GM23248 (cell line): ENCODE measurements around the gene FAM110D. TPM values are rescaled to one million over a fixed set of nuclear protein-coding genes. Genes with fewer than 3 reads are reported as not detected.

Experiments used
- DNase-seq: peaks from one replicate; pipeline ENCODE4 v3.0.0-alpha.2; 2015
- H2AFZ ChIP-seq: fragments of 200-600 bp; sonication (generic); 2 replicates; pipeline ENCODE4 v1.6.1; 2016; ENCODE audit warnings: antibody characterized with exemption
- H3F3A ChIP-seq: fragments of 200-600 bp; sonication (generic); 2 replicates; pipeline ENCODE4 v1.6.1; 2016; ENCODE audit warnings: mild to moderate bottlenecking, antibody characterized with exemption, mixed run types; ENCODE audit not compliant: insufficient read depth
- H3K27ac ChIP-seq: fragments of 200-600 bp; sonication (generic); 2 replicates; pipeline ENCODE4 v1.5.1; 2016; ENCODE audit warnings: mild to moderate bottlenecking
- H3K27me3 ChIP-seq: fragments of 200-600 bp; sonication (generic); replicated peaks from 2 replicates; pipeline ENCODE4 v1.6.1; 2016; ENCODE audit warnings: mild to moderate bottlenecking; ENCODE audit not compliant: insufficient read depth
- H3K36me3 ChIP-seq: fragments of 200-600 bp; sonication (generic); 2 replicates; pipeline ENCODE4 v1.6.1; 2016; ENCODE audit warnings: low read depth, mild to moderate bottlenecking
- H3K4me1 ChIP-seq: fragments of 200-600 bp; sonication (generic); 2 replicates; pipeline ENCODE4 v1.6.1; 2016; ENCODE audit warnings: mild to moderate bottlenecking; ENCODE audit not compliant: insufficient read depth
- H3K4me2 ChIP-seq: fragments of 200-600 bp; sonication (generic); one replicate; pipeline ENCODE4 v1.6.1; 2016; ENCODE audit warnings: mild to moderate bottlenecking; ENCODE audit not compliant: unreplicated experiment
- H3K4me3 ChIP-seq: fragments of 200-600 bp; sonication (generic); 2 replicates; pipeline ENCODE4 v1.5.1; 2016; ENCODE audit warnings: mild to moderate bottlenecking
- H3K79me2 ChIP-seq: fragments of 200-600 bp; sonication (generic); 2 replicates; pipeline ENCODE4 v1.6.1; 2016; ENCODE audit warnings: mild to moderate bottlenecking; ENCODE audit not compliant: insufficient read depth
- H3K9ac ChIP-seq: fragments of 200-600 bp; sonication (generic); 2 replicates; pipeline ENCODE4 v1.6.1; 2016; ENCODE audit warnings: mild to moderate bottlenecking
- H3K9me2 ChIP-seq: fragments of 200-600 bp; sonication (generic); 2 replicates; pipeline ENCODE4 v1.6.1; 2016; ENCODE audit warnings: mixed run types, mild to moderate bottlenecking, moderate library complexity; ENCODE audit not compliant: insufficient read depth
- H3K9me3 ChIP-seq: fragments of 200-600 bp; sonication (generic); one replicate; pipeline ENCODE4 v1.6.1; 2017; ENCODE audit warnings: low read depth
- H4K20me1 ChIP-seq: fragments of 200-600 bp; sonication (generic); 2 replicates; pipeline ENCODE4 v1.6.0; 2016; ENCODE audit not compliant: insufficient read depth
- EZH2 ChIP-seq: fragments of 200-600 bp; sonication (generic); IDR thresholded peaks from 2 replicates; pipeline ENCODE4 v1.6.1; 2018; ENCODE audit warnings: antibody characterized with exemption, mild to moderate bottlenecking; ENCODE audit not compliant: insufficient read depth, poor library complexity, severe bottlenecking
- EZH2phosphoT487 ChIP-seq: fragments of 200-600 bp; sonication (generic); IDR thresholded peaks from 2 replicates; pipeline ENCODE4 v1.6.1; 2018; ENCODE audit warnings: antibody characterized with exemption, moderate library complexity, mild to moderate bottlenecking, low read depth; ENCODE audit not compliant: insufficient read depth
- whole genome bisulfite sequencing, 2 experiments: methylation state at CpG; one replicate each; pipeline ENCODE4 v1.1.6; 2015 to 2017; ENCODE audit warnings: low lambda C conversion rate in 2 of 2, low coverage in 1 of 2; ENCODE audit errors: missing lambda C conversion rate in 2 of 2; 5-methylcytosine and 5-hydroxymethylcytosine counted together
- in situ Hi-C: fragments of 300-500 bp; cut with MboI; formaldehyde crosslinking; loops from 2 replicates; pipeline ENCODE4 v1.15.0; 2020
- polyA plus RNA-seq: library from polyadenylated mRNA; unstranded; fragments of >200 nt; fragmentation: Nextera tagmentation; extraction: Ambion mirVana; gene quantifications from 2 replicates; pipeline ENCODE4 v1.2.1, GENCODE V29; 2016
- total RNA-seq: library from RNA; depleted of rRNA; stranded (reverse); fragments of >200 nt; shearing (Covaris generic); gene quantifications from 2 replicates; pipeline ENCODE4 v1.2.3, GENCODE V29; 2014

The FAM110D gene
- total and polyA plus RNA-seq, 2 experiments from 2014 or later: not detected

DNA sequence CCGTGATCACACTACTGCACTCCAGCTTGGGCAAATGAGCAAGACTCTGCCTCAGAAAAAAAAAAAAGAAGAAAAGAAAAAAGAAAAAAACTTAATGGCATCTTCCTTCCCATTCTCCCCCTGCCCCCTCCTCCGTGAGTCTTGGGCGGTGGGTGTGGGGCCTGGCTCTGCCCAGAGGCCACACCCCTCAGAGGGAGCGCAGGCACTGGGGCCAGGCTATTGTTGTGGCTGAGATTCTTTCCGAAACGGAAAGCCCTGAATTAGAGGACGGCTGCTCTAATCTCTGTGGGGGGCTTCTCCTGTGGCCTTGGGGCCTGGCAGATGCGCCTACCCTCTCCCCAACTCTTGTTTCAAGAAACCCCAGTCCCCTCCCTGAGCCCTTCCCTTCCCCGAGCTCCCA, 4.1 kb upstream of the FAM110D start:
- H3K36me3 ChIP-seq: no peaks in the 10 kb centered on the region
- no peaks in the 10 kb centered on the region for H3F3A ChIP-seq
- H3K9me2 ChIP-seq: no peaks in the 10 kb centered on the region
- 25% methylated on average over 9 of the region's 9 CpGs for WGBS, 2 experiments
- no peak overlapping the region for H3K9ac ChIP-seq
- H3K4me2 ChIP-seq: no peak overlapping the region
- no peaks in the 10 kb centered on the region for H3K4me1 ChIP-seq
- H3K4me3 ChIP-seq: no peak overlapping the region
- in situ Hi-C loops: no loop called here
- H2AFZ ChIP-seq: no peak overlapping the region
- no peaks in the 10 kb centered on the region for H3K79me2 ChIP-seq
- no peak for DNase-seq
- H4K20me1 ChIP-seq: no peaks in the 10 kb centered on the region
- TF ChIP-seq EZH2 (no peak), EZH2phosphoT487 (no peak)
- no peak overlapping the region for H3K27ac ChIP-seq
- peaks cover 27% of the 10 kb centered on the region for H3K27me3 ChIP-seq
- H3K9me3 ChIP-seq: no peaks in the 10 kb centered on the region

- no peaks in the 10 kb centered on the region for H3K79me2 ChIP-seq
- DNase-seq: no peak
- H3K9me3 ChIP-seq: no peaks in the 10 kb centered on the region
- no peaks in the 10 kb centered on the region for H3K36me3 ChIP-seq
- in situ Hi-C loops: no loop called here
- no peak overlapping the region for H3K4me3 ChIP-seq
- no peaks in the 10 kb centered on the region for H3K9me2 ChIP-seq
- peaks cover 20% of the 10 kb centered on the region; the same call in 1 of the 2 replicates for H3K27me3 ChIP-seq
- H3K27ac ChIP-seq: no peak overlapping the region
- no peaks in the 10 kb centered on the region for H3K4me1 ChIP-seq
- H3K4me2 ChIP-seq: no peak overlapping the region
- H2AFZ ChIP-seq: no peak overlapping the region
- TF ChIP-seq EZH2phosphoT487: no peak
- no peak for TF ChIP-seq EZH2
- no peak overlapping the region for H3K9ac ChIP-seq
- no peaks in the 10 kb centered on the region for H4K20me1 ChIP-seq
- 53 to 59% methylated on average over 21 of the region's 21 CpGs for WGBS, 2 experiments
- no peaks in the 10 kb centered on the region for H3F3A ChIP-seq
Observed at GRCh38 chr1:26155370-26156284, 3.3 kb upstream of the FAM110D start.

DNA sequence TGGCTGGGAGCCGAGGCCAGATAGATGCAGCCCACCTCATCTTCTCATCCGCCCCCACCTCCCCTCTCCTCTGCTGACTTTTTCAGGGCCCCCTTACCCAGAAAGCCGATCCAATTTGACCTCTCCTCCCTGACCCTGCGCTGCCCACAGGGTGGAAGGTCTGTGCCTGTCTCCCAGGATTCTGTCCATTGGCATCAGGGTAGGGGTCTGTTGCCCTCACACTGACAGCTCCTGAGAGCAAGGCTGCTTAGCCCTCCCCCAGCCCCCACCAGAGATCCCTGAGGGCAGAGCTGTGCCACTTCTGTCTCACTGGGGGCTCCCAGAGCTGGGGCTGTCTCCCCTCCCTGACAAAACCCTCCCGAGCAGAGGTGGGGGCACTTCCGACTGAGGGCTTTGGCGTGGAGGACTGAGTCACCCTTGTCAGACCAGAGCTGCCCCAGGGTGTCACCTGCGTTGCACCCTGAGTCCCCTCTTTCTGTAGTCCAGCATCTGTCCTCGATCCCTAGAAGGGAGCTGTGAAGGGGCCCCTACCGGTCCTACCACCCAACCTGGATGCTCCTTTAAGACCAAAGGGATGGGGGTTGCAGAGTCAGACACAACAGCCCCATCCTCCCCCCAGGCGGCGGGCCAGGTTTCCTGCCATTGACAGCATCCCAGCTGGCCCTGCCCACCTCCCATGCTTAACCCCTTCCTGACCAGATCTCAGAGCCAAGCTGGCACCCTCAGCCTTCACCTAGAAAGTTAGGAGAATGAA, 2.4 kb upstream of the FAM110D start:
- Histone ChIP-seq H3K9ac (no peak overlapping the region), H3F3A (no peaks in the 10 kb centered on the region), H3K36me3 (no peaks in the 10 kb centered on the region), H2AFZ (no peak overlapping the region), H3K27ac (no peak overlapping the region), H3K4me2 (no peak overlapping the region), H3K27me3 (peaks cover 22% of the 10 kb centered on the region), H3K4me1 (no peaks in the 10 kb centered on the region), H4K20me1 (no peaks in the 10 kb centered on the region), H3K9me2 (no peaks in the 10 kb centered on the region), H3K4me3 (no peak overlapping the region), H3K9me3 (no peaks in the 10 kb centered on the region), H3K79me2 (no peaks in the 10 kb centered on the region)
- no peak for TF ChIP-seq EZH2phosphoT487
- no peak for TF ChIP-seq EZH2
- no peak for DNase-seq
- WGBS, 2 experiments: 27 to 31% methylated on average over 12 of the region's 12 CpGs
- in situ Hi-C loops: no loop called here

- H4K20me1 ChIP-seq: no peaks in the 10 kb centered on the region
- in situ Hi-C loops: no loop called here
- no peaks in the 10 kb centered on the region for H3K36me3 ChIP-seq
- no peaks in the 10 kb centered on the region for H3K9me2 ChIP-seq
- H2AFZ ChIP-seq: no peak overlapping the region
- H3K27ac ChIP-seq: no peak overlapping the region
- H3K27me3 ChIP-seq: peaks cover 14% of the 10 kb centered on the region
- no peak overlapping the region for H3K4me2 ChIP-seq
- TF ChIP-seq EZH2 (no peak), EZH2phosphoT487 (no peak)
- H3K4me3 ChIP-seq: no peak overlapping the region
- H3K4me1 ChIP-seq: no peaks in the 10 kb centered on the region
- 83 to 84% methylated on average over 5 of the region's 5 CpGs for WGBS, 2 experiments
- H3K9me3 ChIP-seq: no peaks in the 10 kb centered on the region
- no peak overlapping the region for H3K9ac ChIP-seq
- no peaks in the 10 kb centered on the region for H3F3A ChIP-seq
- DNase-seq: no peak
- no peaks in the 10 kb centered on the region for H3K79me2 ChIP-seq
Observed at GRCh38 chr1:26158271-26158907, 490 bp upstream of the FAM110D start.
